Femur (tissue), 1 donor: ENCODE results near the gene PDGFRB.

Experiments
- DNase-seq: peaks from one replicate; pipeline ENCODE4 v3.0.0-alpha.2; 2017

The PDGFRB gene

GRCh38 chr5:150080696-150081435 is 74.8 kb downstream of the PDGFRB start:
- no peak for DNase-seq

GRCh38 chr5:150079909-150080461 is 75.7 kb downstream of the PDGFRB start:
- no peak for DNase-seq

GRCh38 chr5:150078802-150079689 is 76.6 kb downstream of the PDGFRB start:
- no peak for DNase-seq

GRCh38 chr5:150077996-150078801 is 77.4 kb downstream of the PDGFRB start:
- DNase-seq = no peak

- no peak for DNase-seq
Measured at GRCh38 chr5:150077060-150077459, 78.6 kb downstream of the PDGFRB start.

GRCh38 chr5:150075806-150076205 is 79.8 kb downstream of the PDGFRB start:
- no peak for DNase-seq

GRCh38 chr5:150075233-150075632 is 80.4 kb downstream of the PDGFRB start:
- peak; percentile 4 for DNase-seq

GRCh38 chr5:150073677-150074076 is 82.0 kb downstream of the PDGFRB start:
- DNase-seq = no peak

GRCh38 chr5:150073086-150073625 is 82.5 kb downstream of the PDGFRB start:
- peak; percentile 10 for DNase-seq

- DNase-seq = no peak
Measured at GRCh38 chr5:150070821-150071220, 84.8 kb downstream of the PDGFRB start.

GRCh38 chr5:150069672-150070627 is 85.7 kb downstream of the PDGFRB start:
- DNase-seq = peak; percentile 16

GRCh38 chr5:150068961-150069645 is 86.5 kb downstream of the PDGFRB start:
- DNase-seq = peak; percentile 11

- no peak for DNase-seq
Measured at GRCh38 chr5:150068472-150068871, 87.2 kb downstream of the PDGFRB start.

- no peak for DNase-seq
Measured at GRCh38 chr5:150068071-150068470, 87.6 kb downstream of the PDGFRB start.

GRCh38 chr5:150067405-150067960 is 88.2 kb downstream of the PDGFRB start:
- no peak for DNase-seq

- no peak for DNase-seq
Measured at GRCh38 chr5:150066901-150067396, 88.7 kb downstream of the PDGFRB start.

- no peak for DNase-seq
Measured at GRCh38 chr5:150066436-150066835, 89.2 kb downstream of the PDGFRB start.

- DNase-seq = no peak
Measured at GRCh38 chr5:150065886-150066285, 89.8 kb downstream of the PDGFRB start.

GRCh38 chr5:150065346-150065745 is 90.3 kb downstream of the PDGFRB start:
- DNase-seq = no peak

GRCh38 chr5:150064681-150065220 is 90.9 kb downstream of the PDGFRB start:
- DNase-seq = no peak
